NOMO-1 (cell line): Measurements from ENCODE around the gene MYL12A.
A peak's percentile ranks its signal among the peaks of the same experiment; 100 is the strongest.

Experiments used
- DNase-seq, 2 experiments: peaks; one replicate each; lab custom pipeline; 2025; ENCODE audit not compliant: unreplicated experiment in 2 of 2; lab: John Stamatoyannopoulos, UW

MYL12A gene

DNA sequence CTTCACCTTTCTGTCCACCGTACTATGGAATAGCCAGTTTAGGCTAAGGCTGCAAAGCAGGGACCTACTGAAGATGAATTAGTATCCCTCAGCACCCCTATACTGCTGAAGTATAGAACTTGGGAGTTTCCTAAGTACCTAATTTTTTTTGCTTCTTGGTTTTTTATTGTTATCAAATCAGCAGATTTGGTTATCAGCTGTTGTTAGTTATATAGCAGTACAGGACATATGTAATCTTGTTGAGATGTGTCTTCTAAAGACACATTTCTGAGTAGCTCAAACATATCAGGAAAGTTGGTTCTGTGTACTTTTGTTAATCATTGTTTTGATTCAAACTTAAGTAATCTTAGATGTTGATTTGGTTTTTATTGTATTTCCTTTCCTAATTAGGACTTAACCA, 5.2 kb downstream of the MYL12A start:
- no peak for DNase-seq

- DNase-seq, result no peak
These were observed 7.1 kb downstream of the MYL12A start for GRCh38 chr18:3254725-3255124.

GRCh38 chr18:3255611-3256165, 8.1 kb downstream of the MYL12A start:
- no peak for DNase-seq

DNA sequence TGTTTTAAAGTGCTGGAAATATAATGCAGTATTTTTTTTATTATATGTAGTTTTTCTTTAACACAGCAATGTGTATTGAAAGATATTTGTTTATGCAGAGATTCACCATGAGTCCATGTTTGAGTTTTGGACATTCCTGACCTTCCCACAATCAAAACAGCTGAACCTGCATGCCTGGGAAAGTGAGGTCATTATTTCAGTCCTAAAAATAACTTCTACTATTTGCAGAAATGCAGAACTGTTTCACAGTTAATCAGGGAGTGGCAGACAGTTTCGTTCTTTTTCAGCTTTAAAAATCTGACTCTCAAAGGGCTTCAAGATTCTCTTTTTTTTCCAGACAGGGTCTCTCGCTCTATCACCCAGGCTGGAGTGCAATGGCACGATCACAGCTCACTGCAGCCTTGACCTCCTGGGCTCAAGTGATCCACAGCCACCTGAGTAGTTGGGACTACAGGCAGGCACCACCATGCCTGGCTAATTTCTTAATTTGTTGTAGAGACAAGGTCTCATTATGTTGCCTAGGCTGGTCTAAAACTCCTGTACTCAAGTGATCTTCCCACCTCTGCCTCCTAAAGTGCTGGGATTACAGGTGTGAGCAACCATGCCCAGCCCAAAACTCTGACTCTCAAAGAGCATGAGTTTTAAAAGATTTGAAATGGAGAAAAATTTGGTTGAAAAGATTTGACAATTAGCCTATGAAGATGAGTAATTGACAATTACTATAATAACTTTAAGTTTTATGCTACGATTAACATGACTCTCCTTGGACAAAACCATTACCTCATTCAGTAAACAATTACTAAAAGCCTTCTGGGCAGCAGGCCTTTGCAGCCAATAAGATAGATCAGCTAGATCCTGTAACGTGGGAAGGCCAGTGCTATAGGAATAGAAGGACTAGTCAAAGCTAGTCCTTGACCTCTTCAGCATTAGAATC, 9.4 kb downstream of the MYL12A start:
- peak in 1 of 2 experiments; percentile 12 for DNase-seq

GRCh38 chr18:3257627-3258120, 10.1 kb downstream of the MYL12A start:
- DNase-seq, result no peak

GRCh38 chr18:3260995-3261372, 13.4 kb downstream of the MYL12A start:
- no peak for DNase-seq

- peak; percentile 76 for DNase-seq
These were observed 14.0 kb downstream of the MYL12A start, which contains the start of gene MYL12B for GRCh38 chr18:3261373-3262233. TSS of gene MYL12B (plus strand) at chr18:3262133. CDS start at chr18:3272899, 10,766 bp downstream.

DNA sequence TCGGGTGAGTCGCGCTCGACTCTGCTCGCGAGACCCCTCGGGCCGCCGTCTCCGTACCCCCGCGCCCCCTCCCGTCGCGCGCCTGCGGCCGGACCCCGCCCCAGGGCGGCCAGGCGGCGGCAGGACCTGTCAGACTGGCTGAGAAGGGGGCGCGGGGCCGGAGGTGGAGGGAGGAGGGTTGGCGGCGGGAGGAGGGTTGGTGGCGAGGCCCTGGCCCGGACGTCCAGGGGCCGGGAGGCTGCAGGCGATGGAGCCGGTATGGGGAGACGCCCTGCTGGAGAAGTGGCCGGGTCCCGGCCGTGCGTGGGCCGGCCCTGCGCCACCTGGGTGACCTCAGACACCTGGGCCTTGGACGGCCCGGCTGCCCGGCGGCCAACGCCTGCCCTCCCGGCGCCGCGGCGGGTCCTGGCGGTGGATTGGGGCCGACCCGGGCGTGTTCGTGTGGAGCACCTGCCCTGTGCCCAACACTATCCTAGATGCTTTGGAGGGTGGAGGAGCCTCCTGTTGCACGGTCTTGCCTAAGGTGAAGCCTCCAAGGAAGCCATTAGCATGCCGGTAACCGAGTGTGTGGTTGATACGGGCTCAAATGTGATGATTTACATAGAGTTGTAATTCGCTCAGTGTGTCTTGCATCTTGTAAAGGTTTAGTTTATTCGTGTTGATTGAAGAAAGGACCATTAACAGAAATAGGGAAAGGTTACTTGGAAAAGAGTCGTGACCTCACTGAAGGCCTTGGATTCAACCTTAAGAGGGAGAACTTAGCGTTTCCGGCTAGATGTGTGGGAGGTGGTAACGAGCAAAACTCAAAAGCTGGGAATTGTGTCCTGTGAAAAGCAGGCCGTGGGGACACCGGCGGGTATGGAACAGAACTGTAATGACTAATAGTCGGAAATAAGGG, 14.9 kb downstream of the MYL12A start:
- no peak for DNase-seq

DNA sequence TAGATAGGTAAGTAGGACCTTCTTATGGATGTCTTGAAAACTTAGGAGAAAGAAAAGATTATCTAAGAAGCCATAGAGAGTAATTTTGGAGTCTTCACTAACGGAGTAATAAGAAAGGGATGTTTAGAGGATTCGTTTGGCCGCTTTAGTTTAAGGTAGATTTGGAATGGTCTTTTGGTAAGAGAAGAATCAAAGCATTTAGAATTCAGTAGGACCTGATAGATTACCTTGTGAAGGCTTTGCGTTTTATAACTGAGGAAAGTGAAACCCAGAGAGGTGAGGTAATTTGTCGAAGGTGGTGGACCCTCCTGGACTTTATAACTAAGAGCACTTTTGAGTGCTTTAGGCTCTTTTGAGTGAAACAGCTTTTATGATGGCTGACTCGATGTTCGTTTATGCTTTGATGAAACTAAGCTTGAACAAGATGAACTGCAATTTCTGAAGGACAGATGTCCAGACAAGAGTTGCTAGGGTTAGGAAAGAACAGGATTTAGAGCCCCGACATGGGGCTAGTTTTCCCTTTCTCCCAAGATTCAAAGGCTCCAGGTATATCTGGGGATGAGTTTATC, 15.6 kb downstream of the MYL12A start:
- DNase-seq, result no peak

DNA sequence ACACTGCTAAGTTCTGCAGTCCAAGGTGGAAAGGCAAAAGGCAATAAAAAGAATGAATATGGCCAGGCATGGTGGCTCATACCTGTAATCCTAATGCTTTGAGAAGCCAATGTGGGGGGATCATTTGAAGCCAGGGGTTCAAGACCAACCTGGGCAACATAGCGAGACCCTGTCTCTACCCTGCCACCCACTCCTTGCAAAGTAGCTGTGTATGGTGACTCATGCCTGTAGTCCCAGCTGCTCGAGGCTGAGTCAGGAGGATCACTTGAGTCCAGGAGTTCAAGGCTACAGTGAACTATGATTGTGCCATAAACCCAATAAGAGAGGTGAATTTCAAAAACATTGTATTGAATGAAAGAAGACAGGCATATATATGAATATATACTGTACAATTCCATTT, 16.8 kb downstream of the MYL12A start:
- DNase-seq, result no peak

GRCh38 chr18:3265564-3266033, 18.0 kb downstream of the MYL12A start:
- DNase-seq, result no peak

DNA sequence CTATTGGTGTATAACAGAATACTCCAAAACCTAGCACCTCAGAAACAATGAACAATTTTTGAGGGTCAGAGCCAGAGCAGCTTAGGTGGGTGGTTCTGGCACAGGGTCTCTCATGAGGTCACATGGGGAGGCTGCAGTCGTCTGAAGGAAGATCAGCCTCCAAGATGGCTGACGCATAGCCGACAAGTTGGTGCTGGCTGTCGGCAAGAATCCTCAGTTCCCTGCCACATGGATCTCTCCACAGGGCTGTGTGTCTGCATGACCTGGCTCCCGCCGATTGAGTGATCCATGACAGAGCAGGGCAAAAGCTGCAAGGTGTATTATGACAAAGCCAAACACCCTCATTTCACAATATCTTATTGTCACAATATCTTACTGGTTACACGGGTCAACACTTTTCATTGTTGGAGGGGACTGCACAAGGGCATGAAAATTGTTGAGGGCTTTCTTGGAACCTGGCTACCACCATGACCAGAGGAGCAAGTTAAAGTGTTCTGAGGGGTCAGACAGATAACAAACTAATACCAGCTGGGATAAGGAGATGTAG, 18.5 kb downstream of the MYL12A start:
- no peak for DNase-seq

DNA sequence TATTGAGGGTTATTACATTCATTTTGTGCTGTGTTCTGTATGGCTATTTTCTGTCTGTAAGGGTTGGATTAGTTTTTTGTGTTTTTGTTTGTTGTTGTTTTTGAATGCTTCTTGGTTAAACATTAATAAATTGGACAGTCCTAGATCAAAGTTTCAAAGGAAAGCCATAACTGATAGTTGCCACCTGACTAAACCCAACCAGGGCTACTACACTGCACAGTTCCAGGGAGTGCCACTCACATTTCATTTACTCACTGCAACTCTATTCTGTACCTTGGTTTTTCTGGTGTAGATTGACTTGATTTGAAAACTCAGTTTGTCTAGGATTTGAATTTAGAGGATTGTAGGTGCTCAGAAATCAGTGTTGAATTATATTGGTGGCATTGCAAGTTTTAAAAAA, 20.7 kb downstream of the MYL12A start:
- no peak for DNase-seq

- DNase-seq, result peak in 1 of 2 experiments; percentile 32
These were observed 21.8 kb downstream of the MYL12A start for GRCh38 chr18:3269241-3269913.

GRCh38 chr18:3269914-3270299, 22.3 kb downstream of the MYL12A start:
- no peak for DNase-seq

- no peak for DNase-seq
These were observed 25.4 kb downstream of the MYL12A start for GRCh38 chr18:3273042-3273441.

- DNase-seq, result peak in 1 of 2 experiments; percentile 16
These were observed 30.1 kb downstream of the MYL12A start for GRCh38 chr18:3277643-3278213.
